ENCODE results near the gene TBC1D19. TPM values are rescaled to one million over a fixed set of nuclear protein-coding genes. Genes with fewer than 3 reads are reported as not detected.
A peak's percentile ranks its signal among the peaks of the same experiment; 100 is the strongest.
"Not testable (repeated sequence)": the region's sequence is repeated elsewhere in the genome, so short reads cannot be mapped to it uniquely, and the experiment has no call there.

TBC1D19 gene
- total RNA-seq, 1 experiment from 2014 or later = 4.0 TPM

DNA sequence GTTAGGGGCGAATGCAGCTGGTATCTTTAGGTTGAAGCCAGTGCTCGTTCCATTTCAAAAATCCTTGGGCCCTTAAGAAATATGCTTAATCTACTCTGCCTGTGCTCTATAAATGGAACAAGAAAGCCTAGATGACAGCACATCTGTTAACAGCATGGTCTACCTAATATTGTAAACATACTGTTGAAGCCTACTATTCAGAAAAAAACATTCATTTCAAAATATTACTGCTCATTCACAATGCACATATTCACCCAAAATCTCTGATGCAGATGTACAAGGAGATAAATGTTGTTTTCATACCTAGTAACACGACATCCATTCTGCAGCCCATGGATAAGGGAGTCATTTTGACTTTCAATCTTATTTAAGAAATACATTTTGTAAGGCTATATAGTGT lies 106.6 kb downstream of the TBC1D19 start:
- BruUV-seq (replicated peaks) = no TSS peak
- peaks cover 10% of the 10 kb centered on the region; the same call in 1 of the 2 replicates for H3K4me1 ChIP-seq (ENCODE audit: insufficient read depth, low read length)
- intact Hi-C loops (cut with micrococcal nuclease) = no loop called here
- no peak overlapping the region for H3K4me2 ChIP-seq (ENCODE audit: low read length)
- TF ChIP-seq EZH2phosphoT487 (IDR thresholded peaks at IDR 0.05; ENCODE audit: borderline replicate concordance, low read length) = no peak
- no peak for TF ChIP-seq CTCF (conservative IDR thresholded peaks at IDR 0.05; ENCODE audit: low read depth, low read length)
- no peak for TF ChIP-seq EZH2 (IDR thresholded peaks at IDR 0.05; ENCODE audit: low read length, unreplicated experiment)
- ChIA-PET CTCF (no interaction called here), POLR2A (ENCODE audit: unreplicated experiment) (interaction anchor here (0.6 to 0.7 kb wide), 2 partner anchors 17 to 170 kb away, joined by 3 to 8 read pairs; partner anchors contain the start of gene STIM2)
- no peak overlapping the region for H3K4me3 ChIP-seq (ENCODE audit: low read length)
- H3K79me2 ChIP-seq (ENCODE audit: low read length) = no peaks in the 10 kb centered on the region
- H3K36me3 ChIP-seq (ENCODE audit: low read depth, low read length) = no peaks in the 10 kb centered on the region
- no peaks in the 10 kb centered on the region for H4K20me1 ChIP-seq (ENCODE audit: low read length)
- no peaks in the 10 kb centered on the region for H3K9me3 ChIP-seq (ENCODE audit: low read length)
- H3K27ac ChIP-seq (ENCODE audit: low read length) = no peak overlapping the region
- ATAC-seq (no peak), DNase-seq (no peak)
- H3K27me3 ChIP-seq (ENCODE audit: low read length) = no peaks in the 10 kb centered on the region
- H3K9ac ChIP-seq (ENCODE audit: low read length) = no peak overlapping the region
- H3K9me2 ChIP-seq (replicated peaks; ENCODE audit: low read length) = no peaks in the 10 kb centered on the region
- no peak overlapping the region for H2AFZ ChIP-seq (ENCODE audit: low read length)
- no peaks in the 10 kb centered on the region for H3F3A ChIP-seq (ENCODE audit: low read length, unreplicated experiment)

- DNase-seq (peak; percentile 61), ATAC-seq (peak; percentile 81)
- no peaks in the 10 kb centered on the region for H3K9me2 ChIP-seq (replicated peaks; ENCODE audit: low read length)
- no peaks in the 10 kb centered on the region for H3F3A ChIP-seq (ENCODE audit: low read length, unreplicated experiment)
- H2AFZ ChIP-seq (ENCODE audit: low read length) = no peak overlapping the region
- ChIA-PET POLR2A (ENCODE audit: unreplicated experiment) (interaction anchor here (0.7 kb wide), 1 partner anchor 17 kb away, joined by 3 read pairs; no protein-coding TSS in a partner anchor), CTCF (no interaction called here)
- H3K36me3 ChIP-seq (ENCODE audit: low read depth, low read length) = no peaks in the 10 kb centered on the region
- H3K4me1 ChIP-seq (ENCODE audit: insufficient read depth, low read length) = peaks cover 8% of the 10 kb centered on the region; the same call in 1 of the 2 replicates
- H3K9ac ChIP-seq (ENCODE audit: low read length) = no peak overlapping the region
- intact Hi-C loops (cut with micrococcal nuclease) = no loop called here
- BruUV-seq (replicated peaks) = no TSS peak
- no peaks in the 10 kb centered on the region for H3K79me2 ChIP-seq (ENCODE audit: low read length)
- no peaks in the 10 kb centered on the region for H4K20me1 ChIP-seq (ENCODE audit: low read length)
- H3K4me3 ChIP-seq (ENCODE audit: low read length) = no peak overlapping the region
- H3K9me3 ChIP-seq (ENCODE audit: low read length) = no peaks in the 10 kb centered on the region
- no peak overlapping the region for H3K4me2 ChIP-seq (ENCODE audit: low read length)
- TF ChIP-seq CTCF (conservative IDR thresholded peaks at IDR 0.05; ENCODE audit: low read depth, low read length) (no peak), EZH2phosphoT487 (IDR thresholded peaks at IDR 0.05; ENCODE audit: borderline replicate concordance, low read length) (no peak), EZH2 (IDR thresholded peaks at IDR 0.05; ENCODE audit: low read length, unreplicated experiment) (no peak)
- no peaks in the 10 kb centered on the region for H3K27me3 ChIP-seq (ENCODE audit: low read length)
- no peak overlapping the region for H3K27ac ChIP-seq (ENCODE audit: low read length)
Observed at GRCh38 chr4:26692014-26692726, 108.3 kb downstream of the TBC1D19 start.

GRCh38 chr4:26694131-26694530 lies 110.2 kb downstream of the TBC1D19 start:
- H3K9me2 ChIP-seq (replicated peaks; ENCODE audit: low read length); H3K27ac ChIP-seq (ENCODE audit: low read length); H3K4me1 ChIP-seq (ENCODE audit: insufficient read depth, low read length); CTCF ChIA-PET; H2AFZ ChIP-seq (ENCODE audit: low read length); intact Hi-C loops (cut with micrococcal nuclease); H3K9me3 ChIP-seq (ENCODE audit: low read length); H3F3A ChIP-seq (ENCODE audit: low read length, unreplicated experiment); H4K20me1 ChIP-seq (ENCODE audit: low read length); H3K4me3 ChIP-seq (ENCODE audit: low read length); H3K27me3 ChIP-seq (ENCODE audit: low read length); DNase-seq; H3K9ac ChIP-seq (ENCODE audit: low read length); BruUV-seq (replicated peaks); H3K79me2 ChIP-seq (ENCODE audit: low read length); H3K36me3 ChIP-seq (ENCODE audit: low read depth, low read length); POLR2A ChIA-PET (ENCODE audit: unreplicated experiment); ATAC-seq; H3K4me2 ChIP-seq (ENCODE audit: low read length): not testable (repeated sequence)

All from PC-3 (cell line).